Myocyte (in vitro differentiated cells): ENCODE results near the gene MRGPRD. TPM values are rescaled to one million over a fixed set of nuclear protein-coding genes. Genes with fewer than 3 reads are reported as not detected.
A peak's percentile ranks its signal among the peaks of the same experiment; 100 is the strongest.
"Not testable (repeated sequence)": the region's sequence is repeated elsewhere in the genome, so short reads cannot be mapped to it uniquely, and the experiment has no call there.

Source experiments
- DNase-seq: peaks from one replicate; pipeline ENCODE4 v3.0.0-alpha.2; 2012; ENCODE audit warnings: low read depth
- total RNA-seq: library from RNA; depleted of rRNA; stranded (reverse); fragments of >200 nt; gene quantifications from 2 replicates; pipeline ENCODE4 v1.2.3, GENCODE V29; 2014

The MRGPRD gene
- total RNA-seq, 1 donor from 2014 or later, result not detected

GRCh38 chr11:68994161-68994893 lies 13.5 kb upstream of the MRGPRD start:
- DNase-seq, result no peak

- no peak for DNase-seq
Measured at GRCh38 chr11:68993546-68993945, 12.8 kb upstream of the MRGPRD start.

GRCh38 chr11:68992743-68993255 lies 12.0 kb upstream of the MRGPRD start:
- DNase-seq, result no peak

- DNase-seq, result no peak
Measured at GRCh38 chr11:68990995-68991780, 10.4 kb upstream of the MRGPRD start.

- no peak for DNase-seq
Measured at GRCh38 chr11:68989936-68990606, 9.3 kb upstream of the MRGPRD start.

GRCh38 chr11:68988491-68988890 lies 7.7 kb upstream of the MRGPRD start:
- DNase-seq, result no peak

GRCh38 chr11:68987211-68987610 lies 6.4 kb upstream of the MRGPRD start:
- no peak for DNase-seq

GRCh38 chr11:68983801-68984200 lies 3.0 kb upstream of the MRGPRD start:
- no peak for DNase-seq

- DNase-seq, result no peak
Measured at GRCh38 chr11:68982134-68982533, 1.3 kb upstream of the MRGPRD start.

- no peak for DNase-seq
Measured at GRCh38 chr11:68979931-68980775, 633 bp downstream of the MRGPRD start.

- DNase-seq, result no peak
Measured at GRCh38 chr11:68978931-68979594, 1.7 kb downstream of the MRGPRD start.

- DNase-seq, result no peak
Measured at GRCh38 chr11:68978626-68978930, 2.2 kb downstream of the MRGPRD start.

- no peak for DNase-seq
Measured at GRCh38 chr11:68977781-68978625, 2.8 kb downstream of the MRGPRD start.

GRCh38 chr11:68976563-68976962 lies 4.2 kb downstream of the MRGPRD start:
- peak; percentile 14 for DNase-seq

GRCh38 chr11:68976095-68976494 lies 4.7 kb downstream of the MRGPRD start:
- no peak for DNase-seq

- no peak for DNase-seq
Measured at GRCh38 chr11:68974421-68975194, 6.2 kb downstream of the MRGPRD start.

- DNase-seq, result not testable (repeated sequence)
Measured at GRCh38 chr11:68973706-68974105, 7.1 kb downstream of the MRGPRD start.

GRCh38 chr11:68973219-68973618 lies 7.6 kb downstream of the MRGPRD start:
- no peak for DNase-seq
